ENCODE measurements around the gene SOX9.

The SOX9 gene

GRCh38 chr17:72119077-72119872 is 1.5 kb upstream of the SOX9 start:
- DNase-seq (ENCODE audit: low read depth, low spot score): no peak
- Histone ChIP-seq H3K36me3 (ENCODE audit: control insufficient read depth, insufficient read depth, low read length) (no peaks in the 10 kb centered on the region), H3K27me3 (ENCODE audit: control insufficient read depth, insufficient read depth, low read length) (peaks cover 49% of the 10 kb centered on the region), H3K27ac (ENCODE audit: low read length) (no peak overlapping the region), H3K9me3 (ENCODE audit: control insufficient read depth, insufficient read depth, low read length) (no peaks in the 10 kb centered on the region), H3K4me3 (ENCODE audit: low read length) (no peak overlapping the region), H3K4me1 (ENCODE audit: control insufficient read depth, insufficient read depth, low read length) (peaks cover 7% of the 10 kb centered on the region)
- WGBS (ENCODE audit: insufficient coverage, insufficient read length): no CpG with 5 or more reads among the region's 22 CpGs

- WGBS (ENCODE audit: insufficient coverage, insufficient read length): no CpG with 5 or more reads among the region's 54 CpGs
Measured at GRCh38 chr17:72119873-72120641, 763 bp upstream of the SOX9 start.

GRCh38 chr17:72121164-72122009 is 567 bp downstream of the SOX9 start:
- peaks cover 8% of the 10 kb centered on the region for H3K4me1 ChIP-seq (ENCODE audit: control insufficient read depth, insufficient read depth, low read length)
- no peak overlapping the region for H3K27ac ChIP-seq (ENCODE audit: low read length)
- no peak for DNase-seq (ENCODE audit: low read depth, low spot score)
- peaks cover 36% of the 10 kb centered on the region for H3K27me3 ChIP-seq (ENCODE audit: control insufficient read depth, insufficient read depth, low read length)
- no peaks in the 10 kb centered on the region; the same call in 1 of the 2 replicates for H3K36me3 ChIP-seq (ENCODE audit: control insufficient read depth, insufficient read depth, low read length)
- H3K9me3 ChIP-seq (ENCODE audit: control insufficient read depth, insufficient read depth, low read length): no peaks in the 10 kb centered on the region
- WGBS (ENCODE audit: insufficient coverage, insufficient read length): no CpG with 5 or more reads among the region's 88 CpGs
- H3K4me3 ChIP-seq (ENCODE audit: low read length): peak overlapping the region; percentile 41

More at GRCh38 chr17:72119873-72120641, 763 bp upstream of the SOX9 start:
- no peak for DNase-seq (ENCODE audit: low read depth, low spot score)
- no peaks in the 10 kb centered on the region for H3K9me3 ChIP-seq (ENCODE audit: control insufficient read depth, insufficient read depth, low read length)
- H3K27me3 ChIP-seq (ENCODE audit: control insufficient read depth, insufficient read depth, low read length): peaks cover 45% of the 10 kb centered on the region
- H3K36me3 ChIP-seq (ENCODE audit: control insufficient read depth, insufficient read depth, low read length): no peaks in the 10 kb centered on the region; the same call in 1 of the 2 replicates
- H3K4me1 ChIP-seq (ENCODE audit: control insufficient read depth, insufficient read depth, low read length): peaks cover 7% of the 10 kb centered on the region
- H3K27ac ChIP-seq (ENCODE audit: low read length): no peak overlapping the region
- peak overlapping the region; percentile 41; the same call in 1 of the 2 replicates for H3K4me3 ChIP-seq (ENCODE audit: low read length)

GRCh38 chr17:72122010-72122764 is 1.4 kb downstream of the SOX9 start:
- H3K36me3 ChIP-seq (ENCODE audit: control insufficient read depth, insufficient read depth, low read length): no peaks in the 10 kb centered on the region; the same call in 1 of the 2 replicates
- DNase-seq (ENCODE audit: low read depth, low spot score): no peak
- peaks cover 28% of the 10 kb centered on the region for H3K27me3 ChIP-seq (ENCODE audit: control insufficient read depth, insufficient read depth, low read length)
- H3K4me3 ChIP-seq (ENCODE audit: low read length): peak overlapping the region; percentile 65
- WGBS (ENCODE audit: insufficient coverage, insufficient read length): no CpG with 5 or more reads among the region's 36 CpGs
- H3K4me1 ChIP-seq (ENCODE audit: control insufficient read depth, insufficient read depth, low read length): peaks cover 6% of the 10 kb centered on the region
- H3K27ac ChIP-seq (ENCODE audit: low read length): no peak overlapping the region
- H3K9me3 ChIP-seq (ENCODE audit: control insufficient read depth, insufficient read depth, low read length): no peaks in the 10 kb centered on the region

- H3K4me3 ChIP-seq (ENCODE audit: low read length): peak overlapping the region; percentile 65; the same call in 1 of the 2 replicates
- DNase-seq (ENCODE audit: low read depth, low spot score): no peak
- peaks cover 21% of the 10 kb centered on the region for H3K27me3 ChIP-seq (ENCODE audit: control insufficient read depth, insufficient read depth, low read length)
- no CpG with 5 or more reads among the region's 48 CpGs for WGBS (ENCODE audit: insufficient coverage, insufficient read length)
- H3K36me3 ChIP-seq (ENCODE audit: control insufficient read depth, insufficient read depth, low read length): no peaks in the 10 kb centered on the region; the same call in 1 of the 2 replicates
- H3K27ac ChIP-seq (ENCODE audit: low read length): no peak overlapping the region
- no peaks in the 10 kb centered on the region for H3K9me3 ChIP-seq (ENCODE audit: control insufficient read depth, insufficient read depth, low read length)
- H3K4me1 ChIP-seq (ENCODE audit: control insufficient read depth, insufficient read depth, low read length): peaks cover 6% of the 10 kb centered on the region
Measured at GRCh38 chr17:72122765-72123529, 2.1 kb downstream of the SOX9 start.

GRCh38 chr17:72123530-72124437 is 3.0 kb downstream of the SOX9 start:
- DNase-seq (ENCODE audit: low read depth, low spot score): no peak
- Histone ChIP-seq H3K27ac (ENCODE audit: low read length) (no peak overlapping the region), H3K36me3 (ENCODE audit: control insufficient read depth, insufficient read depth, low read length) (no peaks in the 10 kb centered on the region; the same call in 1 of the 2 replicates), H3K27me3 (ENCODE audit: control insufficient read depth, insufficient read depth, low read length) (peaks cover 15% of the 10 kb centered on the region), H3K4me3 (ENCODE audit: low read length) (peak overlapping the region; percentile 7; the same call in 1 of the 2 replicates), H3K4me1 (ENCODE audit: control insufficient read depth, insufficient read depth, low read length) (peaks cover 4% of the 10 kb centered on the region), H3K9me3 (ENCODE audit: control insufficient read depth, insufficient read depth, low read length) (no peaks in the 10 kb centered on the region)
- WGBS (ENCODE audit: insufficient coverage, insufficient read length): no CpG with 5 or more reads among the region's 75 CpGs

- no peaks in the 10 kb centered on the region for H3K9me3 ChIP-seq (ENCODE audit: control insufficient read depth, insufficient read depth, low read length)
- H3K4me3 ChIP-seq (ENCODE audit: low read length): no peak overlapping the region
- H3K27me3 ChIP-seq (ENCODE audit: control insufficient read depth, insufficient read depth, low read length): peaks cover 9% of the 10 kb centered on the region; the same call in 1 of the 2 replicates
- peaks cover 4% of the 10 kb centered on the region for H3K4me1 ChIP-seq (ENCODE audit: control insufficient read depth, insufficient read depth, low read length)
- DNase-seq (ENCODE audit: low read depth, low spot score): no peak
- H3K36me3 ChIP-seq (ENCODE audit: control insufficient read depth, insufficient read depth, low read length): no peaks in the 10 kb centered on the region; the same call in 1 of the 2 replicates
- H3K27ac ChIP-seq (ENCODE audit: low read length): no peak overlapping the region
- no CpG with 5 or more reads among the region's 7 CpGs for WGBS (ENCODE audit: insufficient coverage, insufficient read length)
Measured at GRCh38 chr17:72124438-72124775, 3.6 kb downstream of the SOX9 start.

- no CpG with 5 or more reads among the region's 4 CpGs for WGBS (ENCODE audit: insufficient coverage, insufficient read length)
- Histone ChIP-seq H3K4me3 (ENCODE audit: low read length) (no peak overlapping the region), H3K27ac (ENCODE audit: low read length) (no peak overlapping the region)
Measured at GRCh38 chr17:72125226-72125651, 4.4 kb downstream of the SOX9 start.

More at GRCh38 chr17:72125226-72125651, 4.4 kb downstream of the SOX9 start:
- no peak for DNase-seq (ENCODE audit: low read depth, low spot score)
- H3K4me1 ChIP-seq (ENCODE audit: control insufficient read depth, insufficient read depth, low read length): peaks cover 4% of the 10 kb centered on the region
- peaks cover 3% of the 10 kb centered on the region; the same call in 1 of the 2 replicates for H3K27me3 ChIP-seq (ENCODE audit: control insufficient read depth, insufficient read depth, low read length)
- H3K9me3 ChIP-seq (ENCODE audit: control insufficient read depth, insufficient read depth, low read length): no peaks in the 10 kb centered on the region
- no peaks in the 10 kb centered on the region; the same call in 1 of the 2 replicates for H3K36me3 ChIP-seq (ENCODE audit: control insufficient read depth, insufficient read depth, low read length)
